Thoracic aorta (tissue), 2 donors: ENCODE measurements around the gene DPH7. TPM values are rescaled to one million over a fixed set of nuclear protein-coding genes. Genes with fewer than 3 reads are reported as not detected.
"Not testable (repeated sequence)": the region's sequence is repeated elsewhere in the genome, so short reads cannot be mapped to it uniquely, and the experiment has no call there.

Source experiments
- ATAC-seq: fragments of 150-250 bp; one replicate; pipeline ENCODE4 v1.8.0; 2017; ENCODE audit warnings: low read depth; ENCODE audit not compliant: insufficient number of reproducible peaks, low FRiP score
- DNase-seq: peaks from one replicate; pipeline ENCODE4 v3.0.0-alpha.2; 2020; ENCODE audit warnings: low spot score
- H3K27ac ChIP-seq, 2 donors: fragments of 200-600 bp; sonication (generic); 1 replicate in 1 of 2; 2 replicates in 1 of 2; pipeline ENCODE4 v1.5.1; 2016; ENCODE audit warnings: mild to moderate bottlenecking in 2 of 2, moderate library complexity in 2 of 2
- H3K27me3 ChIP-seq: fragments of 200-600 bp; sonication (generic); replicated peaks from 2 replicates; pipeline ENCODE4 v1.6.0; 2016; ENCODE audit warnings: mild to moderate bottlenecking; ENCODE audit not compliant: insufficient read depth
- H3K36me3 ChIP-seq: fragments of 200-600 bp; sonication (generic); one replicate; pipeline ENCODE4 v1.5.1; 2016
- H3K4me1 ChIP-seq, 2 donors: fragments of 200-600 bp; sonication (generic); 1 replicate in 1 of 2; 2 replicates in 1 of 2; pipeline versions ENCODE4 v1.5.1 to v1.6.0; 2016; ENCODE audit warnings: low read depth in 2 of 2, mild to moderate bottlenecking in 1 of 2; ENCODE audit not compliant: control insufficient read depth in 1 of 2
- H3K4me3 ChIP-seq: fragments of 200-600 bp; sonication (generic); 2 replicates; pipeline ENCODE4 v1.5.1; 2016; ENCODE audit warnings: mild to moderate bottlenecking
- H3K9me3 ChIP-seq: fragments of 200-600 bp; sonication (generic); 2 replicates; pipeline ENCODE4 v1.5.1; 2016
- total RNA-seq, 2 donors: library from RNA; depleted of rRNA; stranded (reverse); fragments of >200 nt; gene quantifications; one replicate each; pipeline versions ENCODE4 v1.1.0 to v1.2.3, GENCODE V29; 2016
- TF ChIP-seq, protein P1 (sequence below): fragments of 200-600 bp; sonication (generic); IDR thresholded peaks from one replicate; pipeline ENCODE4 v1.5.1; 2019; ENCODE audit warnings: antibody characterized with exemption

The DPH7 gene
- total RNA-seq, 2 donors from 2014 or later = 36.8 to 43.7 TPM

DNA sequence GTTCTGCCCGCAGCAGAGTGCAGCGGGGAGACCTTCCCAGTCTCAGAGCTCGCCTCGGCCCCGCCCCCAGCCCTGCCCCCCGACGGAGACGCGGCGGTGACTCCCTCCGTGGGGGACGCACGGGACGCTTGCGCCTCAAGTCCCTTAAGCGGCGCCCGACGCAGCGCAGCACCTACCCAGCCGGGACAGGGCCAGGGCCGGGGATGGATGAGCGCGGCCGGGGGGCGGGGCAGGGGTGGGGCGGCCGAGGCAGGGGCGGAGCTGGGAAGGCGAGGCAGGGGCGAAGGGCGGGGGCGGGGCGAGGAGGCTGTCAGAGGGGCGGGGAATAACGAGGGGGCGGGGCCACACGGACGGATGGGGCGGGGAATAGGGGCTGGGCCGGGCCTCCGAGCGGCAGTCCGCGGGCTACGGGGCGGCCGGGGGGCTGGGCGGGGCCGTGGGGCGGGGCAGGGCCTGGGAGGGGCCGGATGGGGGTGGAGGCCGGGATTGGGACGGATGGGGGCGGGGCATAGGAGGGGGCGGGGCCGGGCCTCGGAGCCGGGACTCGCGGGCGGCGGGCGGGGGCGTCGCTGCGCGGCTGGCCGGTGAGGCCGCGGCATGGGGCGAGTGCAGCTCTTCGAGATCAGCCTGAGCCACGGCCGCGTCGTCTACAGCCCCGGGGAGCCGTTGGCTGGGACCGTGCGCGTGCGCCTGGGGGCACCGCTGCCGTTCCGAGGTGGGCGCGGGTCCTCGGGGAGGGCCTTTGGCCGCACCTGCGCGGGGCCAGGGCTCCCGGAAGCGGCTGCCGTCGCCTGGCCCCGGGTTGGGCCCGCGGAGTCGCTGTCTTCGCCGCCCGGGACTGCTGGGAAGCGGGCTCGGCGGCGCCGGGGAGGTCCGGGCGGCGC is 26.6 kb upstream of the DPH7 start, which contains the start of gene ARRDC1:
TSS of gene ARRDC1 (plus strand) at position 566 of the 884 bp plus-strand sequence. CDS start at position 598, 32 bp downstream.
- H3K36me3 ChIP-seq = no peaks in the 10 kb centered on the region

DNA sequence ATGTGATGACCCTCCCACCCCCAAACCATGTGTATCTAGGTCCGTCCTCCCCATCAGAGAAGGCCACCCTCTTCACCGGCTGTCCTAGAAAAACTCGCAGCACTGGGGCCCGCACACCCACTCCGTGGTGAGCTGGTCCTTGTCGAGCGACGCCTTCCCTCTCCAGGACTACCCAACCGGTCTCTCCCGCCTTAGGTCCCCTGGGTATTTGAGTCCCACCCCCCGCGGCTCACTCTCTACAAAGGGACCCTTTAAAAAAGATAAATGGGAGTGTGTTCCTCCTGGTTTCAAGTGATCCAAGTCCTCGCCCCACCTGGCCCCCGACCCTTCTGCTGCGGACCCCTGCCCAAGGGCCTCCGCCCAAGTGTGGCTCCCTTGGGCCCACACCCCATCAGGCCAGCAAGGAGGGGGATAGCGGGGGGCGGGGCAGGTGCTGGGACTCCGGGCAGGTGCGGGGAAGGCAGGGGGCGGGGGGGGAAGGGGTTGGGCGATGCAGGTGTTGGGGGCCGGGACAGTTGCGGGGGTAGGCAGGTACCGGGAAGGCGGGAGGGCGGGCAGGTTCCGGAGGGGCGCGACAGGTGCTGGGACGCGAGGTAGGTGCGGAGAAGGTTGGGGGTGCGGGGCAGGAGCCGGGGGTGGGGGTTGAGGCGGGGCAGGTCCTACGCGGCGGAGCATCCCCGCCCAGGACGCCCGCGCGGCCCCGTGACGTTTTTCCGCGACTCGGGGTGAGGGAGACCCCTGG is 25.8 kb upstream of the DPH7 start:
- H3K27ac ChIP-seq = no peak overlapping the region
- DNase-seq (no peak), ATAC-seq (no peak)
- H3K36me3 ChIP-seq = no peaks in the 10 kb centered on the region
- TF ChIP-seq, protein P1, sequence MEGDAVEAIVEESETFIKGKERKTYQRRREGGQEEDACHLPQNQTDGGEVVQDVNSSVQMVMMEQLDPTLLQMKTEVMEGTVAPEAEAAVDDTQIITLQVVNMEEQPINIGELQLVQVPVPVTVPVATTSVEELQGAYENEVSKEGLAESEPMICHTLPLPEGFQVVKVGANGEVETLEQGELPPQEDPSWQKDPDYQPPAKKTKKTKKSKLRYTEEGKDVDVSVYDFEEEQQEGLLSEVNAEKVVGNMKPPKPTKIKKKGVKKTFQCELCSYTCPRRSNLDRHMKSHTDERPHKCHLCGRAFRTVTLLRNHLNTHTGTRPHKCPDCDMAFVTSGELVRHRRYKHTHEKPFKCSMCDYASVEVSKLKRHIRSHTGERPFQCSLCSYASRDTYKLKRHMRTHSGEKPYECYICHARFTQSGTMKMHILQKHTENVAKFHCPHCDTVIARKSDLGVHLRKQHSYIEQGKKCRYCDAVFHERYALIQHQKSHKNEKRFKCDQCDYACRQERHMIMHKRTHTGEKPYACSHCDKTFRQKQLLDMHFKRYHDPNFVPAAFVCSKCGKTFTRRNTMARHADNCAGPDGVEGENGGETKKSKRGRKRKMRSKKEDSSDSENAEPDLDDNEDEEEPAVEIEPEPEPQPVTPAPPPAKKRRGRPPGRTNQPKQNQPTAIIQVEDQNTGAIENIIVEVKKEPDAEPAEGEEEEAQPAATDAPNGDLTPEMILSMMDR = no peak
- H3K9me3 ChIP-seq = no peaks in the 10 kb centered on the region
- peak overlapping the region; percentile 73 for H3K4me3 ChIP-seq
- H3K27me3 ChIP-seq = no peaks in the 10 kb centered on the region
- peaks cover 15 to 41% of the 10 kb centered on the region in 2 donors for H3K4me1 ChIP-seq

More for the DNA sequence above, 26.6 kb upstream of the DPH7 start, which contains the start of gene ARRDC1:
- Histone ChIP-seq H3K4me3 (peak within 1 kb of the TSS; percentile 89), H3K27ac (peak within 1 kb of the TSS; percentile 38 to 83), H3K27me3 (no peaks in the 10 kb centered on the region), H3K9me3 (no peaks in the 10 kb centered on the region), H3K4me1 (peaks cover 15 to 41% of the 10 kb centered on the region in 2 donors)
- TF ChIP-seq, protein P1 = no peak
- peak; percentile 78 for DNase-seq
- ATAC-seq = peak; percentile 67

DNA sequence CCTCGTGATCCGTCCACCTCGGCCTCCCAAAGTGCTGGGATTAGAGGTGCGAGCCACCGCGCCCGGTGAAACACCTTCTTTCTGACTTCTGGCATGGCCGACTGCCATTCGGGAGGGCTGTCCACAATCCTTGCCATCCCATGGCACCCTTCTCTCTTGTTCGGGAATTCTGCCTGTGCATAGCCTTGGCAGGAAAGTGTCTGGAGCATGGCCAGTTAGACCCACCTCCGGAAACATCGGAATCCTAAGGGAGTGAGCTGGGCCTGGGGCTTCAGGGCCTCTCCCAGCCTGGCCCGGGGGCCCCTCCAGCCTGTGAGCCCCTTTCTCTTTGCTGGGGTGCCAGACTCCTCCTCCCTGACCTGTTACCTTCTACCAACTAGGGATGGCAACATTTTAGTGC is 25.2 kb upstream of the DPH7 start:
- TF ChIP-seq, protein P1 = no peak
- no peak for DNase-seq
- no peak for ATAC-seq
- Histone ChIP-seq H3K9me3 (no peaks in the 10 kb centered on the region), H3K4me3 (peak overlapping the region; percentile 73), H3K27me3 (no peaks in the 10 kb centered on the region), H3K4me1 (peaks cover 15 to 41% of the 10 kb centered on the region in 2 donors), H3K36me3 (no peaks in the 10 kb centered on the region), H3K27ac (no peak overlapping the region)

DNA sequence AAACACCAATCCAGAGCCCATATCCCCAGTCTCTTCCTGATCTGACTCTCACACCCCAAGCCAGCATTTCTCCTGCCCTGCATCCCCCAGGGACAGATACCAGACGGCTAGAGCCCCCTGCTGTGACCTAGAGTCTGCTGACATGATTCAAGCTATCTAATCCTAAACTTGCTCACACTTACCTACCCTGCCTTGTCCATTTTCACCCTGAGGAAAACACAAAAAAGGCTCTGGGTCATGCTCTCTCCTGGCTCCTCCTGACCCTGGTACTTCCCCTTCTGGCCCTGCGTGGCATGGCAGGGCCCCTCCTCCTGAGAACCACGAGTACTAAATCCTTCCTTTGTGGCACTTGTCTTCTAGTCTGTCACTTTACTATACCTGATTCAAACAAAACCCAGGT is 23.9 kb upstream of the DPH7 start:
- no peaks in the 10 kb centered on the region for H3K27me3 ChIP-seq
- TF ChIP-seq, protein P1 = no peak
- peaks cover 15 to 32% of the 10 kb centered on the region in 2 donors for H3K4me1 ChIP-seq
- H3K4me3 ChIP-seq = no peak overlapping the region
- ATAC-seq (no peak), DNase-seq (no peak)
- no peaks in the 10 kb centered on the region for H3K36me3 ChIP-seq
- no peaks in the 10 kb centered on the region for H3K9me3 ChIP-seq
- no peak overlapping the region for H3K27ac ChIP-seq

DNA sequence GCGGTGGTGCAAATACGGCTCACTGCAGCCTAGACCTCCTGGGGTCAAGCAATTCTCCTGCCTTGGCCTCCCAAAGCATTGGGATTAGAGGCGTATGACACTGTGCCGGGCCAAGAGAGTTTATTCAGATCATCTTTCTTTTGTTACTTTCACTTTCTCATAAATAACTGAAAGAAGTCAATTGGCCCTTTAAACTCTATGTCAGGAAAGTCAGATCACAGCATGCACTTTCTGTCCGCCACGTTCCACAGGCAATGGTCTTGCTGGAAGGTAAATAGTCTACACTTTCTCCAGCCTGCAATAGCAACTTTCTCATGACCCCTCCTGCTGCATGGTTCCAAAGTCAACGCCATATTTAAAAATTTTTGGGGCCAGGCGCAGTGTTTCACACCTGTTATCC is 20.2 kb upstream of the DPH7 start:
- H3K4me3 ChIP-seq = no peak overlapping the region
- peaks cover 0 to 8% of the 10 kb centered on the region in 2 donors for H3K4me1 ChIP-seq
- no peaks in the 10 kb centered on the region for H3K36me3 ChIP-seq
- DNase-seq (no peak), ATAC-seq (no peak)
- no peaks in the 10 kb centered on the region for H3K9me3 ChIP-seq
- TF ChIP-seq, protein P1 = no peak
- no peaks in the 10 kb centered on the region for H3K27me3 ChIP-seq
- H3K27ac ChIP-seq = no peak overlapping the region

DNA sequence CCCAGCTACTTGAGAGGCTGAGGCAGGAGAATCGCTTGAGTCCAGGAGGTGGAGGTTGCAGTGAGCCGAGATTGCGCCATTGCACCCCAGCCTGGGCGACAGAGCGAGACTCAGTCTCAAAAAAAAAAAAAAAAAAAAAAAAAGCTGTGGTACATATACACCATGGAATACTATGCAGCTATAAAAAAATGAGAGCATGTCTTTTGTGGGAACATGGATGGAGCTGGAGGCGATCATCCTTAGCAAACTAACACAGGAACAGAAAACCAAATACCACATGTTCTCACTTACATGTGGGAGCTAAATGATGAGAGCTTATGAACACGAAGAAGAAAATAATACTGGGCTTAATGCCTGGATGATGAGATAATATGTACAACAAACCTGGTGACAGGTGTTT is 17.9 kb upstream of the DPH7 start:
- H3K9me3 ChIP-seq, DNase-seq, H3K27ac ChIP-seq, H3K4me1 ChIP-seq, ATAC-seq, H3K4me3 ChIP-seq, H3K36me3 ChIP-seq, H3K27me3 ChIP-seq: not testable (repeated sequence)
